Retinal pigment epithelial cell (primary cell): ENCODE results near the gene PAK2.

Experiments
- DNase-seq: peaks from one replicate; pipeline ENCODE4 v3.0.0-alpha.2; 2010; ENCODE audit warnings: low read depth
- H3K4me3 ChIP-seq: 2 replicates; pipeline ENCODE4 v1.5.1; 2011; ENCODE audit warnings: mild to moderate bottlenecking, low read length, control low read depth, moderate library complexity
- CTCF ChIP-seq: conservative IDR thresholded peaks from 2 replicates; pipeline ENCODE4 v1.5.1; 2011; ENCODE audit warnings: low read depth, low read length, control low read depth, inconsistent platforms

PAK2 gene

GRCh38 chr3:196754091-196754981 lies 14.7 kb downstream of the PAK2 start:
- TF ChIP-seq CTCF = no peak
- H3K4me3 ChIP-seq = no peak overlapping the region
- DNase-seq = no peak

- no peak for DNase-seq
- H3K4me3 ChIP-seq = no peak overlapping the region
- no peak for TF ChIP-seq CTCF
These were observed 17.1 kb downstream of the PAK2 start for GRCh38 chr3:196756732-196757131.

GRCh38 chr3:196757876-196758739 lies 18.5 kb downstream of the PAK2 start:
- no peak overlapping the region for H3K4me3 ChIP-seq
- no peak for TF ChIP-seq CTCF
- peak; percentile 23 for DNase-seq

GRCh38 chr3:196763179-196763578 lies 23.5 kb downstream of the PAK2 start:
- H3K4me3 ChIP-seq = no peak overlapping the region
- no peak for TF ChIP-seq CTCF
- no peak for DNase-seq

- DNase-seq = no peak
- no peak for TF ChIP-seq CTCF
- no peak overlapping the region for H3K4me3 ChIP-seq
These were observed 25.8 kb downstream of the PAK2 start for GRCh38 chr3:196765454-196765853.

GRCh38 chr3:196771067-196771466 lies 31.4 kb downstream of the PAK2 start:
- H3K4me3 ChIP-seq = no peak overlapping the region
- DNase-seq = no peak
- TF ChIP-seq CTCF = no peak
